ENCODE data around the gene SLC9A3.

The SLC9A3 gene

GRCh38 chr5:438481-438981 is 85.7 kb downstream of the SLC9A3 start:
- DNase-seq: no peak

DNA sequence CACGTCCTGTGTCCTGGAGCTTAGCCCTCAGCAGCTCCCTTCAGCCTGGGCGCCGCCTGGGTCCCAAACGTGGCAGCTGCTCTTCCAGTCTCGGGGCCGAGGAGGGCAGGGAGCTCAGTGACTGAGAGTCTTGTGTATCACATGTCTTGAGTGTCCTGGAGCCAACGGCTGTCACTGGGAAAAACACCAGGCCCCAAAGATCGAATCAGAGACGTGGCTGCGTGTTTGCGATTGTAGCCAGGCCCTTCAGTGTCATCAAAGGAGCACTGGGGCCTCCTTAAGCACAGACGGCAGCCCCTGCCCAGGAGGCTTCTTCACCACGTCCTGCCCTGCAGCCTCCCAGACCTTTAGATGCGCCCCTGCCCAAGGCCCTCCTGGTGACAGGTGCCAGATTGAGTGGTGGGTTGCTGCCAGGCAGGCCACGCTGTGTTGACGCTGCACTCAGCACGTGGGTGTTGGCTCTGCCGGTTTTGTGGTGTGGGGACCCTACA is 86.9 kb downstream of the SLC9A3 start:
- no peak for DNase-seq

DNA sequence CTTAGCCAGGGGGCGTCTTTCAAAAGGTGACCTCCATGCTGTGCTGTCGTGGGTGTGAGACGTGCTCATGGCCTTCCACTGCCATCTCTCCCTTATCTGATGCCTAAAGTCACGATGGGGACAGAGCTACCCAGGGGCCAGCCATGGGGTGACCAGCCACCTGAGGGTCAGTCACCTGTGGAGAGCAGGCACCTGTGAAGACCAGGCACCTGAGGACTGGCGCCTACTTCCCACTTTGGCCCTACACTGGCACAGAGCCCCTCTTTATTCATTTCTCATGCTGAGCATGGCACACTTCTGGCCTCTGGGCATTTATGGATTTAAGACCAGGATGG is 87.6 kb downstream of the SLC9A3 start:
- no peak for DNase-seq

DNA sequence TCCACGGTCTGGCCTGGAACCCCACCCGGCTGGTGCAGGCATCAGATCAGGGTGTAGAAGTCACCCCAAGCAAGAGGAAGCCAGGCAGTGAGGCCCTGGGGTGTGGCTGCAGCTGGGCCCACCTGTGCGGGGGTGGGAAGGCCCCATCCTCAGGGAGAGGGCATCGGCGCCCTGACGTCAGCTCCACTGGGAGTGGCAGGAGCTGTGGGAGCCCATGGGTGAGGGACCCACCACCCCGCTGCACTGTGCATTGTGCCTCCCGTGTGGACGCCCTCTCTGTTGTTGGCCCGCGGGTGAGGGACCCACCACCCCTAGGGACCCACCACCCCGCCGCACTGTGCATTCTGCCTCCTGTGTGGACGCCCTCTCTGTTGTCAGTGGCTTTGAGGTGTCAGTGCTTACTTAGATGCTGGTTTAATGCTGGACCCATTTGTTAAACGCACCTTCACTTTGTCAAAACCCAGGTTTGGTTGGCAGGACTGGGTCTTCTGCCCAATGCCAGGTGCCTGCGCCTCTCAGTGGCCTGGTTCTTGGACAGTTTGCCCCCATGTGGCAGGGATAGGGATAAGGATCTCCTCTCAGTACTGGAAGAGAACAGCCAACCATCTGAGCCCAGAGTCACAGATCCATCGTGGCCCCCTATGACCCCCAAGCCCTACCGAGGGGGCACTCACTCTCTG is 88.1 kb downstream of the SLC9A3 start:
- DNase-seq: no peak

DNA sequence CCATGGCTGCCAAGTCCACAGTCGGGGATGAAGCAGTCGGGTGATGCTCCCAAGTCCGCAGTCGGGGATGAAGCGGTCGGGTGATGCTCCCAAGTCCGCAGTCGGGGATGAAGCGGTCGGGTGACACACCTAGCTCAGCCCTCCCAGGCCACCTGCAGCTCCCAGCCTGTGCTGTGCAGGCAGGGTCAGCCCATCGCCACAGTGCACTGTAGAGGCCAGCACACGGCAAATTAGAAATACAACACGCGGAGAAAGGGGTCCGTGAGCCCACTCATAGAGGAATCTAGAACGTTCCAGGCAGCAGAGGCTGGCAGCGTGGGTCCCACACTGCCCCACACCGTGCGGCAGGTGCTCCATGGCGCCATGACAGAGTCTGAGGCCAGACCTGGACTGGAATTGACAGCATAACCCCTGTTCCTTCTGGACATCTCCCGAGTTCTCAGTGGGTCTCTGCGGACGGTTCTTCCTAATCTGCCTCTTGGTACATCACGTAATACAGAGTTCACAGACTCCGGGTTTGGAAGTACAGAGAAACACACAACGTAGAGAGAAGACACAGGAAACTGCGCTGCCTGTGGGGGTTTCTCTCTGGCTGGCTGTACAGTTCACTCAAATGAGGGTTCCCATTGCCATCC is 89.0 kb downstream of the SLC9A3 start:
- DNase-seq: no peak

DNA sequence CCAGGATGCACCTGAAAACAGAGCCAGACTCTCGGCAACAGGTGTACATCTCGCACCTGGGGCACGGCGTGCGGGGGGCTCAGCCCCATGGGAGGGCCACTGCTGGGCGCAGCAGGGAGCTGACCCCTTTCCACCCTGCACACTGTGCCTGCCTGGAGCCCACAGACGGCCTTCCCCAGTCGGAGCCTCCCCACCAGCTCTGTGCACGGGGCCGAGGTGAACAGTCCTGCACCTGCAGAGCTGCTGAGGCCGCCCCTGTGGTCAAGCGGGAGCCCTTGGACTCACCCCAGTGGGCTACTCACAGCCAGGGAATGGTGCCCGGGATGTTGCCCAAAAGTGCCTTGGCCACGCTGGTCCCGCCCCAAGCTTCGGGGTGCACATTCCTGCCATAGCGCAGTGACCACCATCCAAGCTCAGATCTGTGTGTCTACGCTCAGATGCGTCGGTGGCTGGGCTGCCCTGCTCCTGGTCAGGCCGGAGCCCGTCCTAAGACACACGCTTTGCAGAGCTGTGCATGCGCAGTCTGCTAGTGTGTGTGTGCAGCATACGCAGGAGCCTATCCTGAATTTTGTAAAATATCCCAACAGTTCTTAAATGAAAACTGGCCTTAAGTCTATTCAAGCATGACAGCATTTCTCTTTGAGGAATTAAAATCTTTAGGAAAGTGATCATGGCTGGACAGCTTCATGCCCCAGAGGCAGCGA is 89.7 kb downstream of the SLC9A3 start:
- no peak for DNase-seq

- no peak for DNase-seq
Measured at GRCh38 chr5:433836-434235, 90.4 kb downstream of the SLC9A3 start.

GRCh38 chr5:432928-433791 is 91.1 kb downstream of the SLC9A3 start:
- DNase-seq: no peak

GRCh38 chr5:432201-432927 is 91.9 kb downstream of the SLC9A3 start:
- no peak for DNase-seq

GRCh38 chr5:431711-432050 is 92.6 kb downstream of the SLC9A3 start:
- DNase-seq: no peak

- no peak for DNase-seq
Measured at GRCh38 chr5:431001-431710, 93.1 kb downstream of the SLC9A3 start.

DNA sequence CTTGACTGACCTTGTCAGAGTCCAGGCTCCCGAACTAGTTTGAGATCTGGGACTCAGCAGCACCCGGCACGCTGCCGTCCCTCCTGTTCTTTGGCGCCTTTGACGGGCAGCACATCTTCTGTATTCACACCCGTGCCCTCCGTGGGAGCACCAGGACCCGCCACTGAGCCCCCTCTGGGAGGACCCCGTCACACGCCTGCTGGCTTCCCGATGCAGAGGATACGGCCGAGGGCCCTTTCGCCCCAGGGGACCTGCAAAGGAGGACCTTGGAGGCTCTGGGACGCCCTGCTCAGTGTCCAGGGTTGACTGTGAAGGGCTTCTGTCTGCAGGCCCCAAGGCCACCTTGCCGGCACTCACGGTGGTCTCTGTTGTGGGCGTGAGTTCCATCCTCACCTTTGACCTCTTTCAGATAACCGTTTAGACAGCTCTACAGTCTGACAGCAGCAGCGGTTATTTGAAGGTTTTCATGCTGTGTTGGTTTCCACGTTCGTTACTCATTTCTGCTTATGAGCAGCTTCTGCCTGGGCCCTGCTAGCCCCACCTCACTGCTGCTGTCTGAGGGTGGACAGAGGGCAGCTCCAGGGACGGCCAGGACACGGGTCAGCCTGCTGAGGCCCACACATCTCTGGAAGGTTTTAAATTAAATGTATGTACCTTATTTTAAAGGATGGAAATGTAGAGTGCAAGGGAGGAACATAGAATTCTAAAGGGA is 93.9 kb downstream of the SLC9A3 start:
- no peak for DNase-seq

DNA sequence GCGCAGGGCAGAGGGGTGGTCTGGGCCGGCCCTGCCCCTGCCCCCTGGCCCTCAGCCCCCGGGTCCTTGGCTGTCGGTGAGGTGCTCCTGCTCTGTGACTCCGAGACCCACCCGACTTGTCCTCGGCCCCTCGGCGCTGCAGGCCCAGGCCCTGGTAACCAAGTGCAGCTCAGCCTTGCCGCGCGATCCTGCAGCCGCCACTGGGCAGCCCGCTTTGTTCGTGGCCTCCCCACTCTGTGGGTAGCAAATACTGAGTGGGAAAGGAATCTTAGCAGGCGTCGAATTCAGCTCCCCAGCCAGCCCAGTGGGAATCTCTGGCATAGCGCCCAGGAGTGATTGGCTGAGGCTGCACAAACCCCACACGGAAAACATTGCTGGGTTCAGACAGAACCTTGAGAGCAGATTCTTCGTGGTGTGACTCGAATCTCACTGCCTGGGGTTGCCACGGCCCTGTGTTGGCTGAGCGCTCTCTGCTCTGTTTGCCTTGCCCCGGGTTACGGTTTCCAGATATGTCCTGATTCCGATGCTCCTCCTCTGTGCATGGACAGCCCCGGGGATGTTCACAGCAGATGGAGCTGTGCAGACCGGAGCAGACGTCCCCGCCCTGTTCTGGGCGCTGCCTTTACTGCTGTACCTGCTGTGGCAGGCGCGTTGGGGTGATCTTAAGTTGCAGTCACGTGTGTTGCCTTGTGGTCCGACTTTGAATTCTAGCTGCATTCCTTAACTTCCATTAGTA is 94.6 kb downstream of the SLC9A3 start:
- no peak for DNase-seq

DNA sequence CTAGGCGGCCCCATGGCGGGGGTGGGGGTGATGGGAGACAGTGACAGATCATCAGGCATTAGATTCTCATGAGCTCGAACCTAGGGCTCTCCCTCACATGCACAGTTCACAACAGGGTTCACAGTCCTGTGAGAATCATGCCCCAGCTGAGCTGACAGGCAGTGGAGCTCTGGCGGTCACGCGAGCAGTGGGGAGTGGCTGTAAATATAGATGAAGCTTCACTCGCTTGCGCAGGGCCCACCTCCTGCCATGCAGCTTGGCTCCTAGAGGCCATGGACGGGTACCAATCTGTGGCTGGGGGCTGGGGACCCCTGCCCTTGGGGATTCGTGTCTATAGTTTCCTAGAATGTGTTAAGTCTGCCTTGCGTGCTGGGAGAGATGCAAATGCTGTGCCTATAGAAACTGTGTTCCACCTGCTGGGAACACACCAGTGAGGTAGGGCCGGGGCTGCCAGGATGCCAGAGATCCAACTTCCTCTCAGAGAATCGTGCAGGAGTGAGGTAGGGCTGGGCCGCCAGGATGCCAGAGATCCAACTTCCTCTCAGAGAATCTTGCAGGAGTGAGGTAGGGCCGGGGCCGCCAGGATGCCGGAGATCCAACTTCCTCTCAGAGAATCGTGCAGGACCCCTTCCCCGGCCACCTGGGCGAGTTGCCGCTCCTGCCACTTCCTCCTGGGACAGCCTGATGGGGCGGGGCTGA is 95.3 kb downstream of the SLC9A3 start:
- DNase-seq: no peak

- DNase-seq: peak; percentile 80
Measured at GRCh38 chr5:428219-428618, 96.0 kb downstream of the SLC9A3 start.

GRCh38 chr5:427415-428087 is 96.7 kb downstream of the SLC9A3 start:
- peak; percentile 49 for DNase-seq

- DNase-seq: no peak
Measured at GRCh38 chr5:426392-426976, 97.8 kb downstream of the SLC9A3 start.

- no peak for DNase-seq
Measured at GRCh38 chr5:425714-426113, 98.5 kb downstream of the SLC9A3 start.
